NOMO-1 treated with dmso at 0.1 percent for 144 hours (cell line): Measurements from ENCODE around the gene SAMD4A.
A peak's percentile ranks its signal among the peaks of the same experiment; 100 is the strongest.

ENCODE experiments used
- DNase-seq: peaks from one replicate; lab custom pipeline; 2025; ENCODE audit not compliant: unreplicated experiment; lab: John Stamatoyannopoulos, UW

The SAMD4A gene

GRCh38 chr14:54754116-54754622 is 187.2 kb downstream of the SAMD4A start:
- DNase-seq, result no peak

- DNase-seq, result no peak
Observed at GRCh38 chr14:54754623-54755386, 187.9 kb downstream of the SAMD4A start.

- DNase-seq, result no peak
Observed at GRCh38 chr14:54756656-54757392, 189.9 kb downstream of the SAMD4A start.

- no peak for DNase-seq
Observed at GRCh38 chr14:54758041-54758440, 191.1 kb downstream of the SAMD4A start.

- no peak for DNase-seq
Observed at GRCh38 chr14:54759982-54760585, 193.2 kb downstream of the SAMD4A start.

- no peak for DNase-seq
Observed at GRCh38 chr14:54760866-54761575, 194.1 kb downstream of the SAMD4A start.

GRCh38 chr14:54761835-54762234 is 194.9 kb downstream of the SAMD4A start:
- no peak for DNase-seq

- no peak for DNase-seq
Observed at GRCh38 chr14:54762296-54762695, 195.4 kb downstream of the SAMD4A start.

GRCh38 chr14:54763761-54764160 is 196.8 kb downstream of the SAMD4A start:
- no peak for DNase-seq

GRCh38 chr14:54766276-54767138 is 199.6 kb downstream of the SAMD4A start:
- no peak for DNase-seq

- no peak for DNase-seq
Observed at GRCh38 chr14:54767139-54767431, 200.2 kb downstream of the SAMD4A start.

GRCh38 chr14:54767450-54767849 is 200.5 kb downstream of the SAMD4A start:
- no peak for DNase-seq

GRCh38 chr14:54768501-54769129 is 201.7 kb downstream of the SAMD4A start:
- no peak for DNase-seq

GRCh38 chr14:54769951-54770863 is 203.3 kb downstream of the SAMD4A start:
- no peak for DNase-seq

- no peak for DNase-seq
Observed at GRCh38 chr14:54771411-54772027, 204.6 kb downstream of the SAMD4A start.

GRCh38 chr14:54772451-54772881 is 205.5 kb downstream of the SAMD4A start:
- no peak for DNase-seq

- DNase-seq, result peak; percentile 47
Observed at GRCh38 chr14:54773171-54774006, 206.5 kb downstream of the SAMD4A start.

- DNase-seq, result no peak
Observed at GRCh38 chr14:54774824-54775223, 207.9 kb downstream of the SAMD4A start.
